BE2C (cell line): ENCODE measurements around the gene BRI3BP.

Experiments
- DNase-seq: peaks from one replicate; pipeline ENCODE4 v3.0.0-alpha.2; 2020
- H3K27me3 ChIP-seq: fragments of 250-450 bp; sonication (Bioruptor Pico); 2 replicates; pipeline ENCODE4 v1.5.1; 2020; ENCODE audit warnings: mild to moderate bottlenecking
- H3K36me3 ChIP-seq: fragments of 250-450 bp; sonication (Bioruptor Pico); 2 replicates; pipeline ENCODE4 v1.5.1; 2020; ENCODE audit warnings: mild to moderate bottlenecking
- H3K4me1 ChIP-seq: fragments of 250-450 bp; sonication (Bioruptor Pico); 2 replicates; pipeline ENCODE4 v1.5.1; 2020
- H3K4me3 ChIP-seq: 2 replicates; pipeline ENCODE4 v1.5.1; 2011; ENCODE audit warnings: low read depth, low read length
- H3K9me3 ChIP-seq: fragments of 250-450 bp; sonication (Bioruptor Pico); 2 replicates; pipeline ENCODE4 v1.5.1; 2020
- CTCF ChIP-seq: IDR thresholded peaks from 2 replicates; pipeline ENCODE4 v1.5.1; 2012; ENCODE audit warnings: mild to moderate bottlenecking, low read depth, low read length

Gene BRI3BP

GRCh38 chr12:125013816-125014442 is 20.5 kb downstream of the BRI3BP start:
- H3K4me1 ChIP-seq = no peaks in the 10 kb centered on the region
- no peak for DNase-seq
- peaks cover 14% of the 10 kb centered on the region; the same call in 1 of the 2 replicates for H3K36me3 ChIP-seq
- TF ChIP-seq CTCF = no peak
- no peak overlapping the region for H3K4me3 ChIP-seq
- no peaks in the 10 kb centered on the region for H3K27me3 ChIP-seq
- no peaks in the 10 kb centered on the region for H3K9me3 ChIP-seq

- Histone ChIP-seq H3K4me3 (no peak overlapping the region), H3K9me3 (no peaks in the 10 kb centered on the region), H3K27me3 (no peaks in the 10 kb centered on the region), H3K4me1 (no peaks in the 10 kb centered on the region), H3K36me3 (peaks cover 14% of the 10 kb centered on the region; the same call in 1 of the 2 replicates)
- no peak for DNase-seq
- no peak for TF ChIP-seq CTCF
These were observed 21.1 kb downstream of the BRI3BP start for GRCh38 chr12:125014526-125014925.

- peaks cover 14% of the 10 kb centered on the region; the same call in 1 of the 2 replicates for H3K36me3 ChIP-seq
- DNase-seq = no peak
- H3K27me3 ChIP-seq = no peaks in the 10 kb centered on the region
- no peak for TF ChIP-seq CTCF
- H3K4me1 ChIP-seq = no peaks in the 10 kb centered on the region
- H3K9me3 ChIP-seq = no peaks in the 10 kb centered on the region
- H3K4me3 ChIP-seq = no peak overlapping the region
These were observed 22.4 kb downstream of the BRI3BP start for GRCh38 chr12:125015680-125016310.

- Histone ChIP-seq H3K4me3 (no peak overlapping the region), H3K4me1 (no peaks in the 10 kb centered on the region), H3K9me3 (no peaks in the 10 kb centered on the region), H3K36me3 (peaks cover 14% of the 10 kb centered on the region; the same call in 1 of the 2 replicates), H3K27me3 (no peaks in the 10 kb centered on the region)
- TF ChIP-seq CTCF = no peak
- no peak for DNase-seq
These were observed 24.4 kb downstream of the BRI3BP start for GRCh38 chr12:125017801-125018200.

GRCh38 chr12:125018356-125018755 is 24.9 kb downstream of the BRI3BP start:
- Histone ChIP-seq H3K27me3 (no peaks in the 10 kb centered on the region), H3K36me3 (peaks cover 13% of the 10 kb centered on the region; the same call in 1 of the 2 replicates), H3K4me1 (no peaks in the 10 kb centered on the region), H3K4me3 (no peak overlapping the region), H3K9me3 (no peaks in the 10 kb centered on the region)
- no peak for DNase-seq
- no peak for TF ChIP-seq CTCF

- no peaks in the 10 kb centered on the region for H3K4me1 ChIP-seq
These were observed 27.7 kb downstream of the BRI3BP start for GRCh38 chr12:125021096-125021495.

More at GRCh38 chr12:125021096-125021495, 27.7 kb downstream of the BRI3BP start:
- H3K9me3 ChIP-seq = no peaks in the 10 kb centered on the region
- H3K36me3 ChIP-seq = no peaks in the 10 kb centered on the region
- DNase-seq = no peak
- no peak for TF ChIP-seq CTCF
- no peaks in the 10 kb centered on the region for H3K27me3 ChIP-seq
- no peak overlapping the region for H3K4me3 ChIP-seq
